GM18867 (cell line): Measurements from ENCODE around the gene CHURC1.

Experiments used
- ATAC-seq: cut with Tn5 transposase; IDR thresholded peaks from one replicate; pipeline ENCODE4 v1.9.1; 2021; ENCODE audit warnings: mild to moderate bottlenecking, moderate library complexity; ENCODE audit not compliant: unreplicated experiment

CHURC1 gene

DNA sequence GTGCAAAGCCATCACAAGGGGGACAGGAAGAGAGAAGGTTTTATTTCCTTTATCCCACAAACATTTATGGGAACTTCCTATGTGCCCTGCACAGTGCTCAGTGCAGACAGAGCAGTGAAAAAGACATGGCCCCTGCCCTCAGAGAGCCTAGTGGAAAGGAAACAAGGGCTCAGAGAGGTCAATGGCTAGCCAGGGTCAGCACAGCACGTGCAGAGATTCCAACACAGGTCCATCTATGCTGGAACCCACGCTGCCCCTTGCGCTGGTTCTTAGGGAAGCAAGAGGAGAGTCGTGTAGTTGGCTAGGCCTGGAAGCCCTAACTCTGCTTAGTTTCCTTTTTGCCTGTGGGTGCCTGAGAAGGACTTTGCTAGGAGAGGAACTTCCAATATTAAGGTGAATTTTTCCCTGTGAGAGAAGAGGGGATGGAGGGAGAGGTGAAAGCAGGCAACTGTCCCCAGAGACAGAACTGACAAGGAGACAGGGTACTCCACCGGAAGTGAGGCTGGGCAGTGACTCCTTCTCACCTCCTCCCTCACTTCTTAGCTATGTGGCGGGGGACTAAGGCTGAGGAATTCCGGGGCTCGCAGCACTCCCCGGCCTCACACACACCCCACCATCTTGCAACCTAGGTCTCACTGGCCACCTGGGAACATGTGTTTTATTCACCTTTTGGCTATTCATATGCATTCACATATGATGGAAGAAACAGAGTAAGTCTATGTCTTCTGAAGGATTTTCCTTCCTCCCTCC is 40.4 kb downstream of the CHURC1 start:
- no peak for ATAC-seq

GRCh38 chr14:64955297-64955696 is 41.0 kb downstream of the CHURC1 start:
- no peak for ATAC-seq

- no peak for ATAC-seq
Measured at GRCh38 chr14:64956697-64957406, 42.6 kb downstream of the CHURC1 start.

GRCh38 chr14:64958201-64958600 is 43.9 kb downstream of the CHURC1 start:
- ATAC-seq = no peak

DNA sequence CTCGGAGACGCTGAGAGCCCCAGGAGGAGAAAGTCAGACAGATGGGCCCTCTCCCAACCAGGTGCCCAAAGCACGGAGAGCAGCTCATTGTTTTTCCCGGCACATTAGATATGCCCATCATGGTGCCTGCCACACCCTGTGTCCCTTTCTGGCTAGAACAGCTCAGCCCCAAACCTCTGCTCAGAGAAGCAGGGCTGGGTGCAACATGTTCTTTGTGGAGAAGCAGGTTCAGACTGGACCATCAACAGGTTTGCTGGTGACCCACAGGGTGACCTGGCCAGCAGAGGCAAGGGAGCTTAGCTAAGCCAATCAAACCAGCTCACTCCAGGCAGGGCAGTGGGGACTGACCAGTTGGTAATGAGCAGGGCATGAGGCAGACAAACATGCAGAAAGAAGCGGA is 44.5 kb downstream of the CHURC1 start:
- ATAC-seq = no peak

DNA sequence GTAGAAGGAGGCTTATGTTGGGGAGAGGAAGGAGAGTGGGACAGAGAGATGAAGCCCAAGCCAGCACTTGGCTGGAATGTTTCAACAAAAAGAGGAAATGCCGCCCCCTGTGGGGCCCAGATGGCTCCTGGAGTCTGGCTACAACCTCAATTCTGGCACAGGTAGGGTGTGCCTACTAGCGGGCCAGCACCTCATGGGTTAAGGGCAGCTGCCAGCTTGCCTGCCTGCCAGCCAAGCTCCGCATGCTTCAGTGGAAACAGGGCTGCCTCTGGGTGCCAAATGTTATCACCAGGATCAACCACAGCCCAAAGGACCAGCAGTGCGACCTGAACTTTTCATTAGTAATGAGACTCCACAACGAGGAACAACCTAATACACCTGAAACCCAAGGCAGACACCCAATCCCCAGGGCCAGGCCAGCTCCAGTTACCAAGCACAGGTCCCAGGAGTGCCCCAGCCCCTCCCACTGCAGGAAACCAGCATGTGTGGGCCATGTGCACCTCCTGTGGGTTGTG is 46.6 kb downstream of the CHURC1 start:
- no peak for ATAC-seq

DNA sequence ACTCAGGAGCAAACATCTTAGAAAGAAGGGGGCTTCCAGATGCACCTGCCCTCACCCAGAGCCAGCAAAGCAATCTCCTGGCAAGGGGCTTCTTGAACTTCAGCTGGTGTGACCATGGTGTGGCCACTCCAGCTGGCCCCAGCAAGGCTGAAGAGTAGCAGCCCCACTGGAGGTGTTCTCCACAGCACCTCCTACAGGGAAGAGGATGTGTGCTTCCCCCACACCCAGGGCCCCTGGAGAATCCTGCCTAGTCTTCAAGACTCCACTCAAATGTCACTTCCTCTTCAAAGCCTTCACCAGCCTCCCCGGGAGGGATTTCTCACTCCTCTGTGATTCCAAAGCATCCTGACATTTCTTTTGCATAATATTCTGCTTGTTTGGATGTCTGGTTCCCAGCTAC is 49.4 kb downstream of the CHURC1 start:
- no peak for ATAC-seq

GRCh38 chr14:64965356-64966000 is 51.2 kb downstream of the CHURC1 start:
- no peak for ATAC-seq

GRCh38 chr14:64966976-64967375 is 52.7 kb downstream of the CHURC1 start:
- no peak for ATAC-seq

GRCh38 chr14:64968167-64968566 is 53.9 kb downstream of the CHURC1 start:
- ATAC-seq = no peak

- ATAC-seq = no peak
Measured at GRCh38 chr14:64968651-64969050, 54.4 kb downstream of the CHURC1 start.

- ATAC-seq = no peak
Measured at GRCh38 chr14:64970041-64970440, 55.8 kb downstream of the CHURC1 start.

- ATAC-seq = no peak
Measured at GRCh38 chr14:64970776-64971477, 56.7 kb downstream of the CHURC1 start.

DNA sequence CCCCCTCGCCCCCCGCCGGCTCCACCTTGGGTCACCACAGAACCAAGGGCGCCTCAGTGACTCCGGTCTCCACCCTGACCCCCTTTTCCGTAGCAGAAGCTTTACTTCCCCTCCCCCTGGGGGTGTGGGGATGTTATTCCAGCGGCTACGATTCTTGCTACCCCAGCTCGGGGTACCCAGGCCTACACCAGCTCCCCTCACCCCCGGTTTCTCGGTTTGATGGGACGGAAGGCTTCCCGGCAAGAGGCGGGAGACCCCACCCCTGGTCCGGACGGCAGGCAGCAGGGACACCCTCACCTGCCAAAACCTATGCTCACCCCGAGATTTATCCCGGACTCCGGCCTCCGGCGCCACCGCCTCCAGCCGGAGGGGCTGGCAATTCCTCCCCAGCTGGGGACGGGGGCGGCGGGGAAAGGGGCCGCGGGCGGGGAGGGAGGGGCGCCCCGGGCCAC is 57.3 kb downstream of the CHURC1 start:
- ATAC-seq = no peak

DNA sequence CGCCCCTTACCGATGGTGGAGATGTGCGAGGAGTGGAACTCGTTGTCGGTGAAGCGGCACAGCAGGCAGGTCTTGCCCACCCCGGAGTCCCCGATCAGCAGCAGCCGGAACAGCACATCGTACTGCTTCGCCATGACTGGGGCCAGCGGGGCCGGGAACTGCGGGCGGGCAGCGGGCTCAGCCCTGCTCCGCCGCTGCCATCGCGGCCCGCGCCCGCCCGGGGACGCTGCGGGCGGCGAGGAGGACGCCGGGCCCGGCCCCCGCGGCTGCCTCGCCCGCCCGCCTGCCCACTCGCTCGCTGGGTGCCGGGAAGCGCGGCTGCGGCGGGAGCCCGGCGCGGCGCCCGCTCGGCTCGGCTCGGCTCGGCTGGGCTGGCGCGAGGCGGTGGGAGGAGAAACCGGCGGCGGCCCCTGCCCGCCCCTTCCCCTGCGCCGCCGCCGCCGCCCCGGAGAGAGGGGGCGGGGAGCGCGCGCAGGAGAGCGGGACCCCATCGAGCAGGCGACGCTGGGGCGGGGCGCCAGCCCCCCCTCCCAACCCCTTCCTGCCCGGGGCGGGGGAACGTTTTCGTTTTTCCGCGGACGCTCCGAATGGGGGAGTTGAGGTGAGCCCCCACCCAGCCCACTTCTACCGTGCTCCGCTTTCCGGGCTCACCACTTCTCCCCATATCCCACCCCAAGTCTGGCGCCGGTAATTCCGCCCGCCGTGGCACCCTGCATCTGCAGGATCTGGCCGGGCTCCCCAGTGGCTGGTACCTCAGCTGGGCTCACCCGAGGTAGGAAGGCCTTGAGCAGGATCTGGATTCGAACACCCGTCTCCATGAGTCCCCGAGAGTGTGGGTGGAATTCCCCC is 57.9 kb downstream of the CHURC1 start, which contains the start of gene RAB15:
Gene RAB15, minus strand, starts transcription at position 394 of the 849 bp plus-strand sequence. Its CDS starts 260 bp downstream, at position 134.
- ATAC-seq = peak; percentile 52

- ATAC-seq = no peak
Measured at GRCh38 chr14:64973026-64973442, 58.8 kb downstream of the CHURC1 start.

GRCh38 chr14:64973826-64974225 is 59.6 kb downstream of the CHURC1 start:
- ATAC-seq = no peak

DNA sequence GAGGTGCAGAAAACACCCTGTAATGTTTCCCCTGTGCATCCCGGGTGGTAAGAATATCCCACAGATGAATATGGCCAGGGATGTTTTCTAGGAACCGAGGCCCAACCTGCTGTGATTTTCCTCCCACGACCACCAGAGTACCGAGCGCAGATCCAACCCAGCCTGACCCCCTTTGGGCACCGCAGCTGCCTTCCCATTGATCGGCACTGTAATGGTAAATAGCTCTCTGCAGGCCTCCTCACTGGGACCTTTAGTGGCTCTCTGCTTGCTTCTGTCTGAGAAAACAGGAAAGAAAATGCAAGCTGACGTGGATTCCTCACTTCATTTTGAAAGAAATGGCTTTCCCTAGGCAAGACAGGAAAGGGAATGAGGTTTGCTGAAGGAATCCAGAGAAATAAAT is 60.3 kb downstream of the CHURC1 start:
- ATAC-seq = no peak

- ATAC-seq = no peak
Measured at GRCh38 chr14:64979336-64980074, 65.2 kb downstream of the CHURC1 start.
